ENCODE measurements around the gene MRPL49. TPM values are rescaled to one million over a fixed set of nuclear protein-coding genes. Genes with fewer than 3 reads are reported as not detected.

The MRPL49 gene
- total RNA-seq, 4 donors from 2014 or later = 68.1 to 76.2 (median 72.0) TPM

DNA sequence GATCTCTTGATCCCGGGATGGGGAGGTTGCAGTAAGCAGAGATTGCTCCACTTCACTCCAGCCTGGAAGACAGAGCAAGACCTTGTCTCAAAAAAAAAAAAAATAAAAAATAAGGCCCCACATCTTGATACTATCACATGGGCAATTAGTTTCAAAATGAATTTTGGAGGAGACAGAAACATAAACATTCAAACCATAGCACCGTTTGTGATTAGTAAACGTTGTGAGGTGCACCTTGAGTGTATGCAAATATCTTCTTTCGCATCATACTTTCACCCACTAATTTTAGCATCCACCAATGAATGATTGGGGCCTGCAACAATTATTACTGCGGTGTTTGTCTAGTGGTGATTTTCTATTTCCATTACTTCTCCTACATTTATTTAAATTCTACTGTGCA, 36.9 kb downstream of the MRPL49 start:
- no peak for DNase-seq
- TF ChIP-seq CTCF (IDR thresholded peaks at IDR 0.05) (no peak), POLR2A (IDR thresholded peaks at IDR 0.05) (no peak)
- H3K4me1 ChIP-seq = no peaks in the 10 kb centered on the region
- H3K9me3 ChIP-seq = no peaks in the 10 kb centered on the region
- whole genome bisulfite sequencing, 2 donors = 67 to 71% methylated on average over 5 of the region's 5 CpGs
- no peaks in the 10 kb centered on the region for H3K27me3 ChIP-seq
- H3K27ac ChIP-seq = no peak overlapping the region
- H3K36me3 ChIP-seq = no peaks in the 10 kb centered on the region
- intact Hi-C loops (cut with DNase I) = no loop called here
- no peak overlapping the region for H3K4me3 ChIP-seq

DNA sequence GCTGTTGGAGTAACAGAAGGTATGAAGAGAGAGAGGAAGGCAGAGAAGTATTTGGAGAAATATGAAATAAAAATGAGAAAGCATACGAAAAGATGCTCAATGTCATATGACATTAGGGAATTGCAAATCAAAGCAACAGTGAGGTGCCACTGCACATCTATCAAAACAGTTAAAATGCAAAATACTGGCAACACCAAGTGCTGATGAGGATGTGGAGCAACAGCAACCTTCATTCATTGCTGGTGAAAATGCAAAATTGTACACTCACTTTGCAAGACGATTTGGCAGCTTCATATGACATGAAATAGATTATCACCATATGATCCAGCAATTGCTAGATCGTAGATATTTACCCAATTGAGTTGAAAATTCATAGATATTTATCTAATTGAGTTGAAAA, 38.5 kb downstream of the MRPL49 start:
- TF ChIP-seq CTCF (IDR thresholded peaks at IDR 0.05) (no peak), POLR2A (IDR thresholded peaks at IDR 0.05) (no peak)
- no peaks in the 10 kb centered on the region for H3K36me3 ChIP-seq

GRCh38 chr11:65163684-65164083, 41.6 kb downstream of the MRPL49 start:
- Histone ChIP-seq H3K4me3 (no peak overlapping the region), H3K36me3 (no peaks in the 10 kb centered on the region), H3K27me3 (peaks cover 0 to 2% (median 0%) of the 10 kb centered on the region in 4 donors), H3K27ac (no peak overlapping the region), H3K4me1 (peaks cover 0 to 6% (median 4%) of the 10 kb centered on the region in 3 donors), H3K9me3 (no peaks in the 10 kb centered on the region)
- DNase-seq = no peak
- intact Hi-C loops (cut with DNase I) = no loop called here
- TF ChIP-seq CTCF (IDR thresholded peaks at IDR 0.05) = no peak
- no peak for TF ChIP-seq POLR2A (IDR thresholded peaks at IDR 0.05)
- WGBS, 2 donors = 77 to 82% methylated on average over 2 of the region's 2 CpGs

More for the DNA sequence above, 38.5 kb downstream of the MRPL49 start:
- Histone ChIP-seq H3K9me3 (no peaks in the 10 kb centered on the region), H3K4me3 (no peak overlapping the region), H3K4me1 (peaks cover 0 to 2% (median 1%) of the 10 kb centered on the region in 3 donors), H3K27me3 (no peaks in the 10 kb centered on the region), H3K27ac (no peak overlapping the region)
- intact Hi-C loops (cut with DNase I) = no loop called here
- no peak for DNase-seq
- WGBS, 2 donors = 80 to 82% methylated on average over 3 of the region's 3 CpGs

DNA sequence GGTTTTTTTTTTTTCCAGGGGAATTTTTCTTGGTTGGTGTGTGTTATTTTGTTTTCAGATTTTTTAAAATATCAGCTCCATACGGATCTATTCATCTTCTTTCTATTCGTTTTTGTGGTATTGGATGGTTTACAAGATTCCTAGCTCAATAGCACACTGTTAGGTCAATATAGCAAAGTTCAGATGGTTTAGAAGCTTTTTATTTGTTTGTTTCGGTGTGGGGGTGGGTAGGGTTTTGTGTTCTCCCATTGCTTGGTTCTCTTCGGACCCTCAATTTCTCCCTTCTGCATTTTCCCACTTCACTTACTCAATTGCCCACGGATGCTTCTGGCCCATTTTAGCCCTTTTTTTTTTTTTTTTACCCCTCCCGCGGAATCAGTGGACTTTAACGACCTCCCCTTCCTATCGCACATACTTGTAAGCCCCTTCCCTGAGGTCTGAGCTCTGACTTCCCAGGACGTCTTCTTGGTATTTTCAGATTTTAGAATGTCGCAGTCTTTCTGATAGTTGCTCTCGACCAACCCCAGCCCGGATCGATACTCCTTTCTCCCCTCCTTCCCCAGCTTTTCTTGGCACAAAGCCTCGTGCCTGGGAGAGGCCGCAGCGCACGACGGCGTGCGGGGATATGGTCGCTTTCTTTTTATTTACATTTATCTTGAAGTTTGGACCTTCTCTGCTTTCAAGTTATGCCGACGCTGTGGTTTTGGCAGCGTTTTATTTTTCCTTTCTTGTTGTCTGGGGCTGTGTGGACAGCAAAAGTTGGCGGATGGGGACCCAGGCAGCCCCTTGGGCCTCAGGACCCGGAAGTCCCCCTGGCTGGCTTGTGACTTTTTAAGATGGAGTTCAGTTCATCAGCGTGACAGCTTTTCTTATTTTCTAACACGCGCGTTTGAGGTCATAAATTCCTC, 43.5 kb downstream of the MRPL49 start:
- no peak for DNase-seq
- Histone ChIP-seq H3K36me3 (no peaks in the 10 kb centered on the region), H3K9me3 (no peaks in the 10 kb centered on the region), H3K27me3 (peaks cover 0 to 2% (median 0%) of the 10 kb centered on the region in 4 donors), H3K4me1 (peaks cover 0 to 6% (median 4%) of the 10 kb centered on the region in 3 donors), H3K27ac (peak overlapping the region in 2 of 4 donors; percentile 16 to 36), H3K4me3 (peak overlapping the region; percentile 10 to 33 (median 24))
- intact Hi-C loops (cut with DNase I) = no loop called here
- WGBS, 2 donors = 47 to 48% methylated on average over 31 of the region's 31 CpGs
- TF ChIP-seq CTCF (IDR thresholded peaks at IDR 0.05) = no peak
- no peak for TF ChIP-seq POLR2A (IDR thresholded peaks at IDR 0.05)

- intact Hi-C loops (cut with DNase I) = no loop called here
- H3K4me1 ChIP-seq = peaks cover 0 to 6% (median 4%) of the 10 kb centered on the region in 3 donors
- no peak for DNase-seq
- no peak overlapping the region for H3K4me3 ChIP-seq
- peaks cover 0 to 2% (median 0%) of the 10 kb centered on the region in 4 donors for H3K27me3 ChIP-seq
- H3K9me3 ChIP-seq = no peaks in the 10 kb centered on the region
- 88 to 92% methylated on average over 3 of the region's 3 CpGs for WGBS, 2 donors
- no peak overlapping the region for H3K27ac ChIP-seq
- no peaks in the 10 kb centered on the region for H3K36me3 ChIP-seq
- no peak for TF ChIP-seq POLR2A (IDR thresholded peaks at IDR 0.05)
- TF ChIP-seq CTCF (IDR thresholded peaks at IDR 0.05) = no peak
These were observed 44.8 kb downstream of the MRPL49 start for GRCh38 chr11:65166893-65167292.
